Measurements from ENCODE around the gene CHST8. TPM values are rescaled to one million over a fixed set of nuclear protein-coding genes. Genes with fewer than 3 reads are reported as not detected.
"Not testable (repeated sequence)": the region's sequence is repeated elsewhere in the genome, so short reads cannot be mapped to it uniquely, and the experiment has no call there.

CHST8 gene
- polyA plus RNA-seq, 3 donors, result not detected

DNA sequence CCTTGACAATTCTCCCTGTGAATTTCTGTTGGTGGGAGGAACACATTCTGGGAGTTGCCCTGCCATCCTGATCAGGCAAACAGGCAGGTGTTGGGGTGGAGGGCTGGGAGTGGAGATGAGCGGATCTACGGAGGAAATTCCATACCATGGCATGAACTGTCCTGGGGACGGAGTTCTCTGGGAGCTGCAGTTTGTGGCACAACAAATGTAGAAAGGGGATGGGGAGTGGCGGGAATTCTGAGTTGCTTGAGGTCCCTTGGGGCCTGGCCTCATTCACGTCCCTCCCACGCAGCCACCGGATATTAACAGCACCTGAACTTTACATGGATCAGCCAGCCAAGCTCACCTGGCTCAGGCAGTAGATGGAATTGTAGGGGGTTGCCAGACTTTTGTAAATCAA lies 70.0 kb downstream of the CHST8 start:
- Mint-ChIP-seq H3K27me3 (ENCODE audit: low read depth in 3 of 3) (peaks cover 0 to 5% (median 2%) of the 10 kb centered on the region in 3 donors), H3K27ac (no peak overlapping the region), H3K36me3 (no peaks in the 10 kb centered on the region), H3K4me1 (no peaks in the 10 kb centered on the region), H3K4me3 (no peak overlapping the region), H3K9me3 (peaks cover 0 to 1% (median 0%) of the 10 kb centered on the region in 7 donors)
- Histone ChIP-seq H2AFZ (ENCODE audit: insufficient read depth, low read depth, low read length, poor library complexity, severe bottlenecking) (no peak overlapping the region), H3K36me3 (replicated peaks in 1 of 2; ENCODE audit: control insufficient read depth in 1 of 2, insufficient read depth in 2 of 2, low read length in 2 of 2) (no peaks in the 10 kb centered on the region), H4K20me1 (ENCODE audit: insufficient read depth, low read length) (no peaks in the 10 kb centered on the region), H3K9me3 (replicated peaks in 1 of 2; ENCODE audit: control insufficient read depth in 1 of 2, insufficient read depth in 1 of 2, low read length in 2 of 2) (no peaks in the 10 kb centered on the region), H3K27ac (ENCODE audit: low read depth in 1 of 2, low read length in 2 of 2) (no peak overlapping the region), H3K4me1 (ENCODE audit: control insufficient read depth in 1 of 2, insufficient read depth in 2 of 2, low read length in 2 of 2) (no peaks in the 10 kb centered on the region), H3K4me2 (replicated peaks; ENCODE audit: extremely low read depth, low read length, poor library complexity, severe bottlenecking) (no peak overlapping the region), H3K27me3 (ENCODE audit: control insufficient read depth in 2 of 2, insufficient read depth in 2 of 2, low read length in 2 of 2) (no peaks in the 10 kb centered on the region), H3K79me2 (ENCODE audit: insufficient read depth, low read length) (no peaks in the 10 kb centered on the region), H3K4me3 (replicated peaks in 1 of 3; ENCODE audit: low read depth in 2 of 3, low read length in 3 of 3) (no peak overlapping the region), H3K9ac (ENCODE audit: insufficient read depth, low read length, poor library complexity, severe bottlenecking) (no peak overlapping the region)
- intact Hi-C loops (cut with micrococcal nuclease), result no loop called here
- TF ChIP-seq CTCF (IDR thresholded peaks at IDR 0.05), result no peak
- DNase-seq, result no peak
- WGBS (ENCODE audit: insufficient coverage), result no CpG with 5 or more reads among the region's 7 CpGs

DNA sequence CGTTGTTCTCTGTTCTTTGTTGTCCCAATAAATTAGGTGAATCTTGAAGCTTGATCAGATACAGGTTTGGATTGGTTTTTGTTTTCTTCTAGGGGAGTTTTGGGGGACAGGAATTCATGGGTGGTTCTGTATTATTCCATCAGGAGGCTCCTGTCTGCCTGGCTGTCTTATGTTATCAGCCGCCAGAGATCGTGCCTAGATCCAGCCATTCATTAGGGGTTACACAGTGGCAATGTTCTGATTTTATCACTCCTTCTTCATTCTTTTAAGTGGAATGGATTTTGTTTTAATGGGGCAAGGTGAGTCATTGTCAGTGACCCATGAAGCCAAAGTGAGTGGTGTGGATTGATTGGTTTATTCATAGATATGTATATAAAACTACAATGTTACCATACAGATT lies 71.9 kb downstream of the CHST8 start:
- H3K27ac Mint-ChIP-seq, result no peak overlapping the region
- DNase-seq, result no peak
- no peak for TF ChIP-seq CTCF (IDR thresholded peaks at IDR 0.05)
- H3K36me3 Mint-ChIP-seq, result no peaks in the 10 kb centered on the region
- Histone ChIP-seq H3K4me1 (ENCODE audit: control insufficient read depth in 1 of 2, insufficient read depth in 2 of 2, low read length in 2 of 2) (no peaks in the 10 kb centered on the region), H3K27ac (ENCODE audit: low read depth in 1 of 2, low read length in 2 of 2) (no peak overlapping the region), H3K36me3 (replicated peaks in 1 of 2; ENCODE audit: control insufficient read depth in 1 of 2, insufficient read depth in 2 of 2, low read length in 2 of 2) (no peaks in the 10 kb centered on the region), H3K4me2 (replicated peaks; ENCODE audit: extremely low read depth, low read length, poor library complexity, severe bottlenecking) (no peak overlapping the region), H3K9me3 (replicated peaks in 1 of 2; ENCODE audit: control insufficient read depth in 1 of 2, insufficient read depth in 1 of 2, low read length in 2 of 2) (no peaks in the 10 kb centered on the region), H2AFZ (ENCODE audit: insufficient read depth, low read depth, low read length, poor library complexity, severe bottlenecking) (no peak overlapping the region), H3K27me3 (ENCODE audit: control insufficient read depth in 2 of 2, insufficient read depth in 2 of 2, low read length in 2 of 2) (no peaks in the 10 kb centered on the region), H3K9ac (ENCODE audit: insufficient read depth, low read length, poor library complexity, severe bottlenecking) (no peak overlapping the region), H3K4me3 (replicated peaks in 1 of 3; ENCODE audit: low read depth in 2 of 3, low read length in 3 of 3) (no peak overlapping the region), H3K79me2 (ENCODE audit: insufficient read depth, low read length) (no peaks in the 10 kb centered on the region), H4K20me1 (ENCODE audit: insufficient read depth, low read length) (no peaks in the 10 kb centered on the region)
- H3K27me3 Mint-ChIP-seq (ENCODE audit: low read depth in 3 of 3), result peaks cover 0 to 6% (median 2%) of the 10 kb centered on the region in 3 donors
- 80% methylated on average over 1 of the region's 3 CpGs for WGBS (ENCODE audit: insufficient coverage)
- no peaks in the 10 kb centered on the region for H3K4me1 Mint-ChIP-seq
- no peak overlapping the region for H3K4me3 Mint-ChIP-seq
- intact Hi-C loops (cut with micrococcal nuclease), result no loop called here
- H3K9me3 Mint-ChIP-seq, result peaks cover 0 to 1% (median 0%) of the 10 kb centered on the region in 7 donors

- H4K20me1 ChIP-seq (ENCODE audit: insufficient read depth, low read length); intact Hi-C loops (cut with micrococcal nuclease); H3K4me1 Mint-ChIP-seq; DNase-seq; H3K27ac Mint-ChIP-seq; H3K36me3 Mint-ChIP-seq; H2AFZ ChIP-seq (ENCODE audit: insufficient read depth, low read depth, low read length, poor library complexity, severe bottlenecking); H3K4me3 Mint-ChIP-seq; H3K9me3 Mint-ChIP-seq; H3K9ac ChIP-seq (ENCODE audit: insufficient read depth, low read length, poor library complexity, severe bottlenecking); H3K27me3 Mint-ChIP-seq (ENCODE audit: low read depth in 3 of 3); H3K27ac ChIP-seq (ENCODE audit: low read depth in 1 of 2, low read length in 2 of 2); H3K36me3 ChIP-seq (replicated peaks in 1 of 2; ENCODE audit: control insufficient read depth in 1 of 2, insufficient read depth in 2 of 2, low read length in 2 of 2); H3K9me3 ChIP-seq (replicated peaks in 1 of 2; ENCODE audit: control insufficient read depth in 1 of 2, insufficient read depth in 1 of 2, low read length in 2 of 2); H3K4me2 ChIP-seq (replicated peaks; ENCODE audit: extremely low read depth, low read length, poor library complexity, severe bottlenecking); H3K27me3 ChIP-seq (ENCODE audit: control insufficient read depth in 2 of 2, insufficient read depth in 2 of 2, low read length in 2 of 2); H3K4me1 ChIP-seq (ENCODE audit: control insufficient read depth in 1 of 2, insufficient read depth in 2 of 2, low read length in 2 of 2); H3K79me2 ChIP-seq (ENCODE audit: insufficient read depth, low read length); H3K4me3 ChIP-seq (replicated peaks in 1 of 3; ENCODE audit: low read depth in 2 of 3, low read length in 3 of 3): not testable (repeated sequence)
- no CpG with 5 or more reads among the region's 3 CpGs for WGBS (ENCODE audit: insufficient coverage)
Observed at GRCh38 chr19:33695547-33695946, 73.8 kb downstream of the CHST8 start.

All from CD14-positive monocyte (primary cell).